Ovary (tissue), 9 donors: ENCODE results near the gene ENDOG. TPM values are rescaled to one million over a fixed set of nuclear protein-coding genes. Genes with fewer than 3 reads are reported as not detected.

Experiments used
- DNase-seq, 5 donors: peaks; one replicate each; pipeline ENCODE4 v3.0.0-alpha.2; 2019 to 2020
- H3K27ac ChIP-seq, 2 donors: fragments of 200-600 bp; one replicate each; pipeline versions ENCODE4 v1.5.1 to v1.8.0; 2019 to 2022
- H3K27me3 ChIP-seq: fragments of 200-600 bp; one replicate; pipeline ENCODE4 v1.8.0; 2022
- H3K36me3 ChIP-seq: fragments of 200-600 bp; sonication (generic); one replicate; pipeline ENCODE4 v1.5.1; 2019
- H3K4me1 ChIP-seq: one replicate; pipeline ENCODE4 v1.8.1; 2013; ENCODE audit warnings: mild to moderate bottlenecking, moderate library complexity; ENCODE audit not compliant: insufficient read depth
- H3K4me3 ChIP-seq: fragments of 200-600 bp; sonication (generic); one replicate; pipeline ENCODE4 v1.5.1; 2017
- H3K9me3 ChIP-seq, 2 donors: fragments of 200-600 bp in 1 of 2; sonication (generic) in 1 of 2; one replicate each; pipeline versions ENCODE4 v1.5.1 to v1.8.1; 2013 to 2019; ENCODE audit warnings: mild to moderate bottlenecking in 1 of 2, moderate library complexity in 1 of 2
- EP300 ChIP-seq: sonication (generic); formaldehyde crosslinking; IDR thresholded peaks from one replicate; pipeline ENCODE4 v1.6.1; 2017; ENCODE audit warnings: antibody characterized with exemption
- POLR2A ChIP-seq: fragments of 450-650 bp; IDR thresholded peaks from one replicate; pipeline ENCODE4 v1.6.1; 2017; ENCODE audit warnings: antibody characterized with exemption, mild to moderate bottlenecking, moderate library complexity
- WGBS, 3 donors: extraction: QIAGEN DNeasy Blood & Tissue Kit in 1 of 3; methylation state at CpG; one replicate each; pipeline versions ENCODE4 v1.1.5 to v1.1.7; 2013 to 2017; 5-methylcytosine and 5-hydroxymethylcytosine counted together
- intact Hi-C, 4 donors: fragments of 100-400 bp; cut with DNase I; formaldehyde crosslinking; loops; one replicate each; pipeline versions ENCODE4 v1.11.0 to v1.15.1; 2022 to 2023
- polyA plus RNA-seq, 2 donors: library from polyadenylated mRNA; stranded (reverse); fragments of 200-250 nt in 1 of 2; fragments of 350-450 nt in 1 of 2; fragmentation: Illumina TruSeq in 1 of 2; extraction: RNeasy Lipid Tissue Mini Kit (QIAGEN cat#74804) in 1 of 2; gene quantifications; one replicate each; pipeline ENCODE4 v1.2.3, GENCODE V29; 2013 to 2014
- total RNA-seq, 7 donors: library from RNA; depleted of rRNA in 2 of 7; stranded (reverse); fragments of >200 nt in 2 of 7; fragmentation: NEBNext Ultra II Directional in 3 of 7; extraction: Animal tissue kit (Norgen Biotek cat#: 25700) in 3 of 7; gene quantifications; one replicate each; pipeline versions ENCODE4 v1.1.0 to v1.2.4, GENCODE V29; 2016 to 2023
- TF ChIP-seq, protein P1 (sequence below), 3 donors: fragments of 450-650 bp in 2 of 3; fragments of 200-600 bp in 1 of 3; IDR thresholded peaks; one replicate each; pipeline versions ENCODE4 v1.5.1 to v1.8.0; 2016 to 2022; ENCODE audit warnings: antibody characterized with exemption in 3 of 3, mild to moderate bottlenecking in 1 of 3
- donor health status: DM: no; HTN: no; CAD: no; lungs with moderate emphysema.
- donor health status: DM: no; HTN: no; CAD: no.
- donor health status: Bipolar disorder and iron deficiency.
- donor health status: DM: yes; HTN: yes; CAD: no.
- donor health status: DM: no; HTN: no; CAD: no.
- donor health status: DM: yes; HTN: yes; CAD: no.

The ENDOG gene
- total and polyA plus RNA-seq, 9 donors: 3.6 to 23.7 (median 15.7) TPM

- peak; percentile 89 to 95 (median 92) for DNase-seq
- Histone ChIP-seq H3K27me3 (no peaks in the 10 kb centered on the region), H3K36me3 (no peaks in the 10 kb centered on the region), H3K27ac (peak within 1 kb of the TSS; percentile 2 to 48), H3K4me1 (peaks cover 4% of the 10 kb centered on the region), H3K9me3 (no peaks in the 10 kb centered on the region), H3K4me3 (peak within 1 kb of the TSS; percentile 97)
- 0 to 2% (median 0%) methylated on average over 29 to 56 of the region's 56 CpGs for WGBS, 3 donors
- intact Hi-C loops: no loop called here
- TF ChIP-seq, protein P1, sequence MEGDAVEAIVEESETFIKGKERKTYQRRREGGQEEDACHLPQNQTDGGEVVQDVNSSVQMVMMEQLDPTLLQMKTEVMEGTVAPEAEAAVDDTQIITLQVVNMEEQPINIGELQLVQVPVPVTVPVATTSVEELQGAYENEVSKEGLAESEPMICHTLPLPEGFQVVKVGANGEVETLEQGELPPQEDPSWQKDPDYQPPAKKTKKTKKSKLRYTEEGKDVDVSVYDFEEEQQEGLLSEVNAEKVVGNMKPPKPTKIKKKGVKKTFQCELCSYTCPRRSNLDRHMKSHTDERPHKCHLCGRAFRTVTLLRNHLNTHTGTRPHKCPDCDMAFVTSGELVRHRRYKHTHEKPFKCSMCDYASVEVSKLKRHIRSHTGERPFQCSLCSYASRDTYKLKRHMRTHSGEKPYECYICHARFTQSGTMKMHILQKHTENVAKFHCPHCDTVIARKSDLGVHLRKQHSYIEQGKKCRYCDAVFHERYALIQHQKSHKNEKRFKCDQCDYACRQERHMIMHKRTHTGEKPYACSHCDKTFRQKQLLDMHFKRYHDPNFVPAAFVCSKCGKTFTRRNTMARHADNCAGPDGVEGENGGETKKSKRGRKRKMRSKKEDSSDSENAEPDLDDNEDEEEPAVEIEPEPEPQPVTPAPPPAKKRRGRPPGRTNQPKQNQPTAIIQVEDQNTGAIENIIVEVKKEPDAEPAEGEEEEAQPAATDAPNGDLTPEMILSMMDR (IDR thresholded peaks at IDR 0.05): no peak
- peak; percentile 43 for TF ChIP-seq POLR2A
- no peak for TF ChIP-seq EP300
Measured at GRCh38 chr9:128829477-128830251, 11.4 kb downstream of the ENDOG start, which contains the start of gene SPOUT1. TSS of gene SPOUT1 (minus strand) at chr9:128829794. CDS start at chr9:128829780, 14 bp downstream.

- H3K27me3 ChIP-seq: no peaks in the 10 kb centered on the region
- no peak for DNase-seq
- peaks cover 4% of the 10 kb centered on the region for H3K4me1 ChIP-seq
- no peaks in the 10 kb centered on the region for H3K9me3 ChIP-seq
- 90 to 97% (median 96%) methylated on average over 10 of the region's 10 CpGs for WGBS, 3 donors
- TF ChIP-seq EP300: no peak
- no peak for TF ChIP-seq POLR2A
- TF ChIP-seq, protein P1 (IDR thresholded peaks at IDR 0.05): no peak
- H3K36me3 ChIP-seq: no peaks in the 10 kb centered on the region
- H3K27ac ChIP-seq: no peak overlapping the region
- no peak overlapping the region for H3K4me3 ChIP-seq
- intact Hi-C loops: no loop called here
Measured at GRCh38 chr9:128833696-128834095, 15.4 kb downstream of the ENDOG start.

DNA sequence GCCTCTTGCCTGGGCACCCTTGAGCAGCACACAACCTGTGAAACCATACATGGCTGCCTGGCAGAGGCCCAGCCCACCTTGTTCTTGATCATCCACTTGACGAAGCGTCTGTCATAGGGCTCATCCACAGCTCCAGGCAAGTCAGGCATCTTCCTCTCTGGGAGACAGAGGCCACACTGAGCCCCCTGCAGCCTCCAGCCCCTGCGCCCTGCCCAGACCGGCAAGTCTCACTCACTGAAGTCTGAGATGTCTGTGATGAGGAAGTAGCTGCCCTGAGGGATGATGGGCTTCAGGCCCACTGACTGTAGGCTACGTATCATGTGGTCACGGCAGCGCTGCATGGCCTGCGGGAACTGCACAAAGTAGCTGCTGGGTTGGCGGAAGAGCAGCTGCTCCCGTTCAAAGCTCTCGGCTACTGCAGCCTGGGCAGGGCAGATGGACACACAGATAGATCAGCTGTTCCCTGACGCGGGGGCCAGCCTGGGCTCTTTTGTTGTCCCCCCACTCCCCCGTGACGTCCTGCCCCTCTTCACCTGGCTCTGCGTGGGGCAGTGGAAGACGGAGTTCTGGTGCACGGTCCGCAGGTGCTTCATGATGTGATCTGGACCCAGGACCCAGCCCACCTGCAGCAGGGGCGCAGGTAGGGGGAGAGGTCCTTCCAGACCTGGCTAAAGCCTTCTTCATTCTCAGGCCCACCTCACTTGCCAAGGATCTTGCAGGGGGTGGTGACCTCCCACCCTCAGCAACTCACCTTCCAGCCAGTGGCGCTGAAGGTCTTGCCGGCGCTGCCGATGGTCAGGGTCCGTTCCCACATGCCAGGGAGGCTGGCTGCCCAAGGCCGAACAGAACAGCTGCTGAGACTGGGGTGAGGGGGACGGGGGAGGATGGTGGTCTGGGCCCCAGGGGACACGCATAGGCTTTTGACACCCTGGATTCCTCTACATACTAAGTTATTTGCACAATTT is 17.2 kb downstream of the ENDOG start:
- H3K4me1 ChIP-seq: no peaks in the 10 kb centered on the region
- TF ChIP-seq, protein P1 (IDR thresholded peaks at IDR 0.05): no peak
- TF ChIP-seq EP300: no peak
- no peak for TF ChIP-seq POLR2A
- no peak for DNase-seq
- no peaks in the 10 kb centered on the region for H3K36me3 ChIP-seq
- H3K9me3 ChIP-seq: no peaks in the 10 kb centered on the region
- no peak overlapping the region for H3K27ac ChIP-seq
- 89 to 93% (median 92%) methylated on average over 28 of the region's 28 CpGs for WGBS, 3 donors
- H3K27me3 ChIP-seq: no peaks in the 10 kb centered on the region
- H3K4me3 ChIP-seq: no peak overlapping the region
- intact Hi-C loops: no loop called here

DNA sequence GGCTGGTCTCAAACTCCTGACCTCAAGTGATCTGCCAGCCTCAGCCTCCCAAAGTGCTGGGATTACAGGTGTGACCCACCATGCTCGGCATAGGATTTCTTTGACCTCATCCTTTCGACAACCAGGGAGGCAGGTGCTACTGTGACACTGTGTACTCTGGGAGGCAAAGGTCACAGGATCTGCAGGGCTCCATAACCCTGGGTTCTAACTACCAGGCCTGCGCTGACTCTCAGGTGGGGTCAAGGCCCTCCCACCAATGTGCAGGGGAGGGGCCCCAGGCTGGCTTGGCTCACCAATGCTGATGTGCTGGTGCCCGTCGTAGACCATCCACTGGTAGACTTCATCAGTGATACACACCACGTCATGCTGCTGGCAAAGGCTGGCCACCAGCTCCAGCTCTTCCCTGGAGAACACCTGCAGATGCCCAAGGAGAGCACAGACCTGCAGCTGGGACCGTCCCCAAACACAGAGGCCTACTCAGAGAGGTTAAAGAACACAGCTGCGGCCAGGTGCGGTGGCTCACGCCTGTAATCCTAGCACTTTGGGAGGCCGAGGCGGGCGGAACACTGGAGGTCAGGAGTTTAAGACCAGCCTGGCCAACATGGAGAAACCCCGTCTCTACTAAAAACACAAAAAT is 18.3 kb downstream of the ENDOG start:
- Histone ChIP-seq H3K27ac (no peak overlapping the region), H3K36me3 (no peaks in the 10 kb centered on the region), H3K27me3 (no peaks in the 10 kb centered on the region), H3K4me3 (no peak overlapping the region), H3K9me3 (no peaks in the 10 kb centered on the region), H3K4me1 (no peaks in the 10 kb centered on the region)
- DNase-seq: no peak
- 89 to 96% (median 91%) methylated on average over 14 of the region's 14 CpGs for WGBS, 3 donors
- no peak for TF ChIP-seq POLR2A
- TF ChIP-seq EP300: no peak
- TF ChIP-seq, protein P1 (IDR thresholded peaks at IDR 0.05): no peak
- intact Hi-C loops: no loop called here
